SK-N-SH treated with all-trans-retinoic acid at 6 μM for 48 hours (cell line): ENCODE data around the gene ERI2.

Source experiments
- ATAC-seq: fragments of 200-7000 bp; cut with Tn5 transposase; 3 replicates; pipeline ENCODE4 v1.9.1; 2020; ENCODE audit warnings: mild to moderate bottlenecking, moderate library complexity
- ARNTL ChIP-seq: fragments of 450-650 bp; formaldehyde crosslinking; IDR thresholded peaks from 2 replicates; pipeline ENCODE4 v1.5.0; 2020; ENCODE audit warnings: low read depth, mild to moderate bottlenecking, moderate library complexity, borderline replicate concordance
- BACH2 ChIP-seq: fragments of 250-450 bp; sonication (Bioruptor Pico); IDR thresholded peaks from 2 replicates; pipeline ENCODE4 v1.9.0; 2021; ENCODE audit warnings: mild to moderate bottlenecking, borderline replicate concordance
- CSDC2 ChIP-seq: fragments of 250-450 bp; sonication (Bioruptor Pico); IDR thresholded peaks from 2 replicates; pipeline ENCODE4 v1.5.0; 2020; ENCODE audit warnings: mild to moderate bottlenecking, moderate library complexity
- CSRNP3 ChIP-seq: fragments of 250-450 bp; sonication (Bioruptor Pico); IDR thresholded peaks from 2 replicates; pipeline ENCODE4 v1.5.1; 2021; ENCODE audit warnings: mild to moderate bottlenecking, moderate library complexity
- ESRRG ChIP-seq: fragments of 250-450 bp; sonication (Bioruptor Pico); IDR thresholded peaks from 2 replicates; pipeline ENCODE4 v1.6.1; 2021; ENCODE audit warnings: mild to moderate bottlenecking
- GLIS3 ChIP-seq: fragments of 250-450 bp; sonication (Bioruptor Pico); IDR thresholded peaks from 2 replicates; pipeline ENCODE4 v1.5.0; 2020; ENCODE audit warnings: mild to moderate bottlenecking, moderate library complexity
- ISL1 ChIP-seq: fragments of 250-450 bp; sonication (Bioruptor Pico); IDR thresholded peaks from 2 replicates; pipeline ENCODE4 v2.1.2; 2022; ENCODE audit warnings: mild to moderate bottlenecking, moderate library complexity
- OSR1 ChIP-seq: fragments of 250-450 bp; sonication (Bioruptor Pico); IDR thresholded peaks from 2 replicates; pipeline ENCODE4 v1.8.0; 2022; ENCODE audit warnings: moderate library complexity, mild to moderate bottlenecking, inconsistent platforms
- POU6F1 ChIP-seq: fragments of 250-450 bp; sonication (Bioruptor Pico); IDR thresholded peaks from 2 replicates; pipeline ENCODE4 v1.8.0; 2021; ENCODE audit warnings: low read depth, mild to moderate bottlenecking, moderate library complexity, borderline replicate concordance
- PPARA ChIP-seq: fragments of 250-450 bp; sonication (Bioruptor Pico); IDR thresholded peaks from 2 replicates; pipeline ENCODE4 v1.5.0; 2020; ENCODE audit warnings: mild to moderate bottlenecking, borderline replicate concordance
- SNAI2 ChIP-seq: fragments of 250-450 bp; sonication (Bioruptor Pico); IDR thresholded peaks from 2 replicates; pipeline ENCODE4 v1.5.0; 2020; ENCODE audit warnings: mild to moderate bottlenecking, moderate library complexity
- TOX ChIP-seq: fragments of 250-450 bp; sonication (Bioruptor Pico); IDR thresholded peaks from 2 replicates; pipeline ENCODE4 v1.8.0; 2021; ENCODE audit warnings: mild to moderate bottlenecking, moderate library complexity, borderline replicate concordance
- ZC3H10 ChIP-seq: fragments of 250-450 bp; sonication (Bioruptor Pico); IDR thresholded peaks from 2 replicates; pipeline ENCODE4 v1.5.1; 2021; ENCODE audit warnings: mild to moderate bottlenecking, moderate library complexity
- ZFP3 ChIP-seq: fragments of 250-450 bp; sonication (Bioruptor Pico); IDR thresholded peaks from 2 replicates; pipeline ENCODE4 v1.5.0; 2020; ENCODE audit warnings: mild to moderate bottlenecking, moderate library complexity
- ZFP30 ChIP-seq: fragments of 450-650 bp; formaldehyde crosslinking; IDR thresholded peaks from 2 replicates; pipeline ENCODE4 v1.5.0; 2022; ENCODE audit warnings: mild to moderate bottlenecking, moderate library complexity
- ZNF565 ChIP-seq: fragments of 450-650 bp; formaldehyde crosslinking; conservative IDR thresholded peaks from 2 replicates; pipeline ENCODE4 v1.5.0; 2020; ENCODE audit warnings: low read depth, mild to moderate bottlenecking, moderate library complexity
- ZNF8 ChIP-seq: fragments of 450-650 bp; formaldehyde crosslinking; IDR thresholded peaks from 2 replicates; pipeline ENCODE4 v1.5.0; 2020; ENCODE audit warnings: mild to moderate bottlenecking, moderate library complexity
- TF ChIP-seq, protein P1 (sequence below): fragments of 250-450 bp; sonication (Bioruptor Pico); IDR thresholded peaks from 2 replicates; pipeline ENCODE4 v1.8.0; 2020; ENCODE audit warnings: mild to moderate bottlenecking, moderate library complexity, borderline replicate concordance
- TF ChIP-seq, protein P2 (sequence below): fragments of 250-450 bp; sonication (Bioruptor Pico); IDR thresholded peaks from 2 replicates; pipeline ENCODE4 v1.5.1; 2020; ENCODE audit warnings: low read depth, mild to moderate bottlenecking, moderate library complexity
- TF ChIP-seq, protein P3 (sequence below): fragments of 250-450 bp; sonication (Bioruptor Pico); IDR thresholded peaks from 2 replicates; pipeline ENCODE4 v1.5.0; 2020; ENCODE audit warnings: mild to moderate bottlenecking, moderate library complexity

ERI2 gene

DNA sequence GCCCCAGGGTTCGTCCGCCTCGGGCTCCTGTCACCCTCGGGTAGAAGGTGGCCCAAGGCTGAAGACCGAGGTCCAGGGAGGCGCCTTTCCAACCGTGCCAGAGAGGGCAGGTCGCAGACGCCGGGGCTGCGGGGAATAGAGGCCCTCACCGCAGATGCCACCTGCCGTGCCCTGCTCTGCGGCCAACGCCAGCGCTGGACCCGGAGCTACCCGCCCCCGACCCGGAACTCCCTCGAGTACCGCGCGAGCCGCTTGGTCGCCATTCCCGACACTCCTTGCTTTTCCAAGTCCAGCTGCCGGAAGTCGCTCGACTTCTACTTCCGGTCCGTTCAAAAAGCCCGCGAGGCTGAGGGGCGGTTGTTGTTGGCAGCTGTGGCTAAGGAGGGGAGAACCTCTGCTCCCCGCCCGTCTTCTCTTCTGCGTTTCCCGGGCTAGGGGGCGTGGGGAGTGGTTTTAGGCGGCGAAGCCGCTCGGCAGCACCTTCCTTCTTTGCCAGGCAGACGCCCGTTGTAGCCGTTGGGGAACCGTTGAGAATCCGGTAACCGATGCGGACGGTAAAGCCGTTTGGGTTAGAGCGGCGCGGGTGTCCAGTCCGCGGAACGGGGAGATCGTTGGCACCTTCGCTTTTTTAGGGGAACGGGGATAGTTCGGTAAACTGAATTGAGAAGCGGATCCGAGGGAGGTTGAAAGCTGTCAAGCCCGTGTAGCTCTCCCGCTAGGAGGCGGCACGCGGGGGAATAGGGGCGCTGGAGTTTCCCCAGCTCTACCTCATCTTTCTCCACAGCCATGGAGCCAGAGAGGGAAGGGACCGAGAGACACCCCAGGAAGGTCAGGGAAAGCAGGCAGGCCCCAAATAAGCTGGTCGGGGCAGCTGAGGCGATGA lies at the start of gene ERI2, which contains the start of gene REXO5:
Gene ERI2, minus strand, starts transcription at position 305 of the 883 bp plus-strand sequence. Its CDS starts 42 bp downstream, at position 263.
Gene REXO5, plus strand, starts transcription at position 360 of the 883 bp plus-strand sequence. Its CDS starts 427 bp downstream, at position 787.
- ATAC-seq: peak; percentile 93
- TF ChIP-seq CSRNP3 (CRISPR knock-in tag): no peak
- TF ChIP-seq, protein P1, sequence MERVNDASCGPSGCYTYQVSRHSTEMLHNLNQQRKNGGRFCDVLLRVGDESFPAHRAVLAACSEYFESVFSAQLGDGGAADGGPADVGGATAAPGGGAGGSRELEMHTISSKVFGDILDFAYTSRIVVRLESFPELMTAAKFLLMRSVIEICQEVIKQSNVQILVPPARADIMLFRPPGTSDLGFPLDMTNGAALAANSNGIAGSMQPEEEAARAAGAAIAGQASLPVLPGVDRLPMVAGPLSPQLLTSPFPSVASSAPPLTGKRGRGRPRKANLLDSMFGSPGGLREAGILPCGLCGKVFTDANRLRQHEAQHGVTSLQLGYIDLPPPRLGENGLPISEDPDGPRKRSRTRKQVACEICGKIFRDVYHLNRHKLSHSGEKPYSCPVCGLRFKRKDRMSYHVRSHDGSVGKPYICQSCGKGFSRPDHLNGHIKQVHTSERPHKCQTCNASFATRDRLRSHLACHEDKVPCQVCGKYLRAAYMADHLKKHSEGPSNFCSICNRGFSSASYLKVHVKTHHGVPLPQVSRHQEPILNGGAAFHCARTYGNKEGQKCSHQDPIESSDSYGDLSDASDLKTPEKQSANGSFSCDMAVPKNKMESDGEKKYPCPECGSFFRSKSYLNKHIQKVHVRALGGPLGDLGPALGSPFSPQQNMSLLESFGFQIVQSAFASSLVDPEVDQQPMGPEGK (CRISPR knock-in tag): no peak
- no peak for TF ChIP-seq ARNTL (CRISPR knock-in tag)
- TF ChIP-seq, protein P2, sequence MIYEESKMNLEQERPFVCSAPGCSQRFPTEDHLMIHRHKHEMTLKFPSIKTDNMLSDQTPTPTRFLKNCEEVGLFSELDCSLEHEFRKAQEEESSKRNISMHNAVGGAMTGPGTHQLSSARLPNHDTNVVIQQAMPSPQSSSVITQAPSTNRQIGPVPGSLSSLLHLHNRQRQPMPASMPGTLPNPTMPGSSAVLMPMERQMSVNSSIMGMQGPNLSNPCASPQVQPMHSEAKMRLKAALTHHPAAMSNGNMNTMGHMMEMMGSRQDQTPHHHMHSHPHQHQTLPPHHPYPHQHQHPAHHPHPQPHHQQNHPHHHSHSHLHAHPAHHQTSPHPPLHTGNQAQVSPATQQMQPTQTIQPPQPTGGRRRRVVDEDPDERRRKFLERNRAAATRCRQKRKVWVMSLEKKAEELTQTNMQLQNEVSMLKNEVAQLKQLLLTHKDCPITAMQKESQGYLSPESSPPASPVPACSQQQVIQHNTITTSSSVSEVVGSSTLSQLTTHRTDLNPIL (CRISPR knock-in tag): no peak
- no peak for TF ChIP-seq GLIS3 (CRISPR knock-in tag)
- no peak for TF ChIP-seq ZC3H10 (CRISPR knock-in tag)
- no peak for TF ChIP-seq TOX
- TF ChIP-seq ZNF8: no peak
- no peak for TF ChIP-seq ESRRG
- no peak for TF ChIP-seq CSDC2 (CRISPR knock-in tag)
- TF ChIP-seq, protein P3, sequence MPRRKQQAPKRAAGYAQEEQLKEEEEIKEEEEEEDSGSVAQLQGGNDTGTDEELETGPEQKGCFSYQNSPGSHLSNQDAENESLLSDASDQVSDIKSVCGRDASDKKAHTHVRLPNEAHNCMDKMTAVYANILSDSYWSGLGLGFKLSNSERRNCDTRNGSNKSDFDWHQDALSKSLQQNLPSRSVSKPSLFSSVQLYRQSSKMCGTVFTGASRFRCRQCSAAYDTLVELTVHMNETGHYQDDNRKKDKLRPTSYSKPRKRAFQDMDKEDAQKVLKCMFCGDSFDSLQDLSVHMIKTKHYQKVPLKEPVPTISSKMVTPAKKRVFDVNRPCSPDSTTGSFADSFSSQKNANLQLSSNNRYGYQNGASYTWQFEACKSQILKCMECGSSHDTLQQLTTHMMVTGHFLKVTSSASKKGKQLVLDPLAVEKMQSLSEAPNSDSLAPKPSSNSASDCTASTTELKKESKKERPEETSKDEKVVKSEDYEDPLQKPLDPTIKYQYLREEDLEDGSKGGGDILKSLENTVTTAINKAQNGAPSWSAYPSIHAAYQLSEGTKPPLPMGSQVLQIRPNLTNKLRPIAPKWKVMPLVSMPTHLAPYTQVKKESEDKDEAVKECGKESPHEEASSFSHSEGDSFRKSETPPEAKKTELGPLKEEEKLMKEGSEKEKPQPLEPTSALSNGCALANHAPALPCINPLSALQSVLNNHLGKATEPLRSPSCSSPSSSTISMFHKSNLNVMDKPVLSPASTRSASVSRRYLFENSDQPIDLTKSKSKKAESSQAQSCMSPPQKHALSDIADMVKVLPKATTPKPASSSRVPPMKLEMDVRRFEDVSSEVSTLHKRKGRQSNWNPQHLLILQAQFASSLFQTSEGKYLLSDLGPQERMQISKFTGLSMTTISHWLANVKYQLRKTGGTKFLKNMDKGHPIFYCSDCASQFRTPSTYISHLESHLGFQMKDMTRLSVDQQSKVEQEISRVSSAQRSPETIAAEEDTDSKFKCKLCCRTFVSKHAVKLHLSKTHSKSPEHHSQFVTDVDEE: no peak; the same call in 1 of the 2 replicates
- TF ChIP-seq OSR1 (CRISPR knock-in tag): no peak
- no peak for TF ChIP-seq ISL1
- TF ChIP-seq PPARA: no peak
- no peak for TF ChIP-seq SNAI2 (CRISPR knock-in tag)
- no peak for TF ChIP-seq POU6F1 (CRISPR knock-in tag)
- no peak for TF ChIP-seq ZFP30 (CRISPR knock-in tag)
- TF ChIP-seq ZNF565 (CRISPR knock-in tag): no peak
- TF ChIP-seq BACH2: no peak

DNA sequence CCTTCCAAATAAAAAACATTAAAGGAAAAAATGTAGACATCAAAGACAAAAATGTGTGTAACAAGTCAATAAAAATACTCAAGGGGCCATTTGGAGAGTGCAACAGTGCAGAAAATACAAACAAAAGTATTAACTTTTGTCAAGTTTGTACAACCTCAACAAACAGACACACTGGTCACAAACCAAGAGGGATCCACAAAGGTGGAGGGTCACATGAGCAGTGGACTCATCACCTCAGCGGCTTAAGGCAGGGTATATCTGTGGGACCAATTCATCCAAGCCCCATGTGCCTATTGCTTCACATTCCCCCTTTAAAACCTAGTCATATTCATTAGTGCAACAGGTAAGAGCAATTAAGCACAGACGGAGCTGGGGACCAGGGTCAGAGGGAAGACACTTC lies 48.7 kb upstream of the ERI2 start:
- TF ChIP-seq ESRRG (no peak), ZFP30 (CRISPR knock-in tag) (no peak), ARNTL (CRISPR knock-in tag) (no peak), GLIS3 (CRISPR knock-in tag) (no peak), BACH2 (no peak), PPARA (no peak), POU6F1 (CRISPR knock-in tag) (no peak), ZFP3 (no peak), OSR1 (CRISPR knock-in tag) (no peak)
- no peak for ATAC-seq
